D721Med (cell line): ENCODE measurements around the gene PHF21B.

ENCODE experiments used
- DNase-seq: peaks from one replicate; pipeline ENCODE4 v3.0.0; 2011; ENCODE audit warnings: low spot score; ENCODE audit not compliant: insufficient read length
- FAIRE-seq: peaks from 2 replicates; lab custom pipeline; 2011; peaks lifted over from hg19 to GRCh38; lab: Jason Lieb, UNC
- TF ChIP-seq, protein P1 (sequence below): IDR thresholded peaks from 2 replicates; pipeline ENCODE4 v1.5.1; 2012; ENCODE audit warnings: mild to moderate bottlenecking, control low read depth; ENCODE audit not compliant: insufficient read depth; ENCODE audit errors: missing control alignments

Gene PHF21B

DNA sequence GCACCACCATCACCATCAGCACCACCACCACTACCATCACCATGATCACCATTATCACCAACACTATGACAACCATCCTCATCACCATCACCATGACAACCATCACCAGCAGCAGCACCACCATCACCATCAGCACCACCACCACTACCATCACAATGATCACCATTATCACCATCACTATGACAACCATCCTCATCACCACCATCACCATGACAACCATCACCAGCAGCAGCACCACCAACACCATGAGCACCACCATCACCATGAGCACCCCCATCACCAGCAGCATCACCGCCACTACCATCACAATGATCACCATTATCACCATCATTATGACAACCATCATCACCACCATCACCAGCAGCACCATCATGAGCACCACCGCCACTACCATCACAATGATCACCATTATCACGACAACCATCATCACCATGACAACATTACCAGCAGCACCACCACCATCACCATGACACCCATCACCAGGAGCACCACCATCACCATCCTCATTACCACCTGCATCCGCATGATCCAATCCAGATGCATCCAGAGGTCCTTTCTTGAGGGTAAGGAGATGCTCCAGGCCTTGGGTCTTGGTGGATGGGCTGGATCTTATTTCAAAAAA is 23.8 kb downstream of the PHF21B start:
- FAIRE-seq (no peak), DNase-seq (no peak)
- TF ChIP-seq, protein P1, sequence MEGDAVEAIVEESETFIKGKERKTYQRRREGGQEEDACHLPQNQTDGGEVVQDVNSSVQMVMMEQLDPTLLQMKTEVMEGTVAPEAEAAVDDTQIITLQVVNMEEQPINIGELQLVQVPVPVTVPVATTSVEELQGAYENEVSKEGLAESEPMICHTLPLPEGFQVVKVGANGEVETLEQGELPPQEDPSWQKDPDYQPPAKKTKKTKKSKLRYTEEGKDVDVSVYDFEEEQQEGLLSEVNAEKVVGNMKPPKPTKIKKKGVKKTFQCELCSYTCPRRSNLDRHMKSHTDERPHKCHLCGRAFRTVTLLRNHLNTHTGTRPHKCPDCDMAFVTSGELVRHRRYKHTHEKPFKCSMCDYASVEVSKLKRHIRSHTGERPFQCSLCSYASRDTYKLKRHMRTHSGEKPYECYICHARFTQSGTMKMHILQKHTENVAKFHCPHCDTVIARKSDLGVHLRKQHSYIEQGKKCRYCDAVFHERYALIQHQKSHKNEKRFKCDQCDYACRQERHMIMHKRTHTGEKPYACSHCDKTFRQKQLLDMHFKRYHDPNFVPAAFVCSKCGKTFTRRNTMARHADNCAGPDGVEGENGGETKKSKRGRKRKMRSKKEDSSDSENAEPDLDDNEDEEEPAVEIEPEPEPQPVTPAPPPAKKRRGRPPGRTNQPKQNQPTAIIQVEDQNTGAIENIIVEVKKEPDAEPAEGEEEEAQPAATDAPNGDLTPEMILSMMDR = no peak

DNA sequence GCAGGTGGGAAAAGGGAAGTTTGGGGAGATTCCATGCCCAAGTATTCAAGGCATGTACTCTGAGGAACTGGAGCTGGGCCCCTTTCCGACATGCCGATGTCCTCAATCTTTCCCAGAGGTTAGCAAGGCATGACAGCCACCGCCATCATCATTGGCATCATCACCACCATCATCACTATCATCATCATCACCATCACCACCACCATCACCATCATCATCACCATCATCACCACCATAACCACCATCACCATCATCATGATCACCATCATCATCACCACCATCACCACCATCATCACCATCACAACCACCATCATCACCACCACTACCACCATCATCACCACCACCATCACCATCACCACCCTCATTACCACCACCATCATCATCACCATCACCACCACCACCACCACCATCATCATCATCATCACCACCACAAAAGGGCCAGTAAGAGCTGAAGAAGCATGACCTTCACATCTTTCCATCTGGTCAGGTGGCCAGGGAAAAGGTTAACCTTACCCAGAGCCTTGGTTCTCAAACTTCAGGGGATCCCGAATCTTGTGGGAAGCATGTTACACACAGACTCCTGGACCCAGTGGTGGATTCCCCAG is 25.8 kb downstream of the PHF21B start:
- TF ChIP-seq, protein P1 = no peak
- FAIRE-seq (no peak), DNase-seq (no peak)

DNA sequence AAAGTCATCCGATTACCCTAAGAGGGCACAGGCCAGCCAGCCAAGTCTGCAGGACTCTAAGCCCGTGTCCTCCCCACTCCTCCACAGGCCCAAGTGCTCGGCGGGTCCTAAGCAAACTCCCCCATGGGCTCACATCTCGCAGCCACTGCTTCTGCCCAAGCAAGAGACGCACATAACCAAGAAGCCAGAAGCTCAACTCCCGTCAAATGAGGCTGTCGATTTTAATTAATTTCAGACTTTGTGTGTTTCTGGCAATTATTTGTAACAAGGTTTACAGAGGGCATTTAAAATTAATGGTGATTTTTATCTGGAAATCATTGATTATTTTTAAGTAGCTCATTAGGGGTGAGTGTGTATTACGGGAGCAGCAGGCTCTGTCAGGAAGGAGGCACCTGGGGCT is 27.4 kb downstream of the PHF21B start:
- DNase-seq (no peak), FAIRE-seq (no peak)
- TF ChIP-seq, protein P1 = no peak

DNA sequence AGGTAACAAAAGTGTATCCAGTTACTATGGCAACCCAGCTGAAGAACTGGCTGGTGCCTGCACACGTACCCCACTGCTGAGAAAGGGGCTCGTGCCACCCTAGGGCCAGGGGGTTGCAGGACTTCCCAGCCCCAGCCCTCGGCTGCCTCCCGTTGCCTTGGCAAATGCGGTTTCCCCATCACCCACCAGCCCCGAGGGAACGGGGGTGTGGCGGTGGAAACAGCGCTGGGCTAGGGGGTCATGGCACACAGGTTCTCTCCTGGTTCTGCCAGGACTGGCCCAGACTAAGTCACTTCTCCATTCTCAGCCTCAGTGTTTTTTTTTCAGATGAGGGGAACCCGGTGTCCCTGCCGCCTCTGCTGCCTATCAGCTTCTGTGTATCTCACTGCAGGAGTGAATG is 27.9 kb downstream of the PHF21B start:
- FAIRE-seq (no peak), DNase-seq (no peak)
- TF ChIP-seq, protein P1 = no peak

DNA sequence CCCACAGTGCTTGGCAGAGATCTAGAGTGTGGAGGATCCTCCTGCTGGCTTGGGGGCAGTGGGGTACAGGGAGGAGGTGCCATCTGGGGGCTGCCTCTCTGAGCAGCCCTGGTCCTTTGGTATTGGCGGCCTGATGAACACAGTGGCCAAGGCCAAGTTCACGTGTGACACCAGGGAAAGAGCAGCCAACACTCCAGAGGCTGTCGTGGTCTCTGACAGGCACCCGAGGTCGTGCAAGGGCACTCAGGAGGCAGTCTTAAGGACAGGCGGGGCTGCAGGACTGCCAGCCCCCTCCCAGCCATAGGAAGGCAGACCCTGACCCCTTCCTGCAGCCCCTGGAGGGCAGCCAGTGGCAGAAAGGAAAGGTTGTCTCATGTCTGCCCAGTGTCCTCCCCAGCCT is 30.7 kb downstream of the PHF21B start:
- no peak for FAIRE-seq
- no peak for DNase-seq
- TF ChIP-seq, protein P1 = no peak

DNA sequence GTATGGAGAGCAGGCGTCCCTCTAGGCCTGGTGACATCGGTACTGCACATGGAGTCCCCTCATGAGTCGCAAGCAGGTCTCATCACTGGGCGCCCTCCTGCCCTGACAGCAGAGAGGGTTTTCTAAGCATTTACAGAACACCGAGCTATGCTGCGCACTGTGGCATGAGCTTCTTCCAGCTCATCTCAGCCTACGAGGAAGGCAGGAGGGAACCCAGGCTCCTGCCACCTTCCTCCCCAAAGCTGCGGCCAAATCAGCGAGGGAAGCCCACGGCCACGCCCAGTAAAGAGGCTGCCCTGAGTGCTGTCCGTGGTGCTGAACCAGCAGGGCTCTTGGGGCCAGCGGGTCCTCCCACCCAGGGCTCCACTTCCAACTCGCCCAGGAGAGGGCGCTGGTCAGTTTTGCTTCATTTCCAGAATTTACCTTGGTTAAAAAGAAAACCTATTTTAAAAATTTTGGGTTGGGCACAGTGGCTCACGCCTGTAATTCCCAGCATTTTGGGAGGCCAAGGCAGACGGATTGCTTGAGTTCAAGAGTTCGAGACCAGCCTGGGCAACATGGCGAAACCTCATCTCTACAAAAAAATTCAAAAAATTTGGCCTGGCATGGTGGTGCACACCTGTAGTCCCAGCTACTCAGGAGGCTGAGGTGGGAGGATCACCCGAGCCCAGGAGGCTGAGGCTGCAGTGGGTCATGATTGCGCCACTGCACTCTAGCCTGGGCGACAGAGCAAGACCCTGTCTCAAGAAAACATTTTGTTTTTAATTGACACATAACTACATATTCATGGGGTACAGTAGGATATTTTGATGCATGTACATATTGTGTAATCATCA is 34.2 kb downstream of the PHF21B start:
- DNase-seq (no peak), FAIRE-seq (no peak)
- TF ChIP-seq, protein P1 = peak; percentile 65
